Fibroblast of the aortic adventitia (primary cell): ENCODE results near the gene LHPP. TPM values are rescaled to one million over a fixed set of nuclear protein-coding genes. Genes with fewer than 3 reads are reported as not detected.
"Not testable (repeated sequence)": the region's sequence is repeated elsewhere in the genome, so short reads cannot be mapped to it uniquely, and the experiment has no call there.

ENCODE experiments used
- DNase-seq: peaks from one replicate; pipeline ENCODE4 v3.0.0-alpha.2; 2010; ENCODE audit warnings: low read depth
- H3K4me3 ChIP-seq: 2 replicates; pipeline ENCODE4 v1.5.1; 2011; ENCODE audit warnings: low read depth, mild to moderate bottlenecking, control low read depth, low read length, moderate library complexity
- CTCF ChIP-seq: IDR thresholded peaks from 2 replicates; pipeline ENCODE4 v1.5.1; 2011; ENCODE audit warnings: mild to moderate bottlenecking, low read length, control low read depth, inconsistent platforms; ENCODE audit not compliant: insufficient read depth
- total RNA-seq: library from RNA; depleted of rRNA; stranded (reverse); fragments of >200 nt; gene quantifications from 2 replicates; pipeline ENCODE4 v1.2.3, GENCODE V29; 2012; ENCODE audit warnings: low replicate concordance

LHPP gene
- total RNA-seq, 1 donor: 12.5 TPM

GRCh38 chr10:124545351-124546054 lies 83.9 kb downstream of the LHPP start:
- TF ChIP-seq CTCF: no peak
- H3K4me3 ChIP-seq: no peak overlapping the region
- no peak for DNase-seq

GRCh38 chr10:124546055-124546369 lies 84.4 kb downstream of the LHPP start:
- no peak for TF ChIP-seq CTCF
- no peak for DNase-seq

GRCh38 chr10:124546957-124547646 lies 85.5 kb downstream of the LHPP start:
- no peak for TF ChIP-seq CTCF
- no peak overlapping the region for H3K4me3 ChIP-seq

More at GRCh38 chr10:124546055-124546369, 84.4 kb downstream of the LHPP start:
- H3K4me3 ChIP-seq: no peak overlapping the region

GRCh38 chr10:124547647-124548168 lies 86.1 kb downstream of the LHPP start:
- DNase-seq: peak; percentile 24
- no peak overlapping the region for H3K4me3 ChIP-seq
- no peak for TF ChIP-seq CTCF

More at GRCh38 chr10:124546957-124547646, 85.5 kb downstream of the LHPP start:
- no peak for DNase-seq

- not testable (repeated sequence) for H3K4me3 ChIP-seq, DNase-seq
Measured at GRCh38 chr10:124549171-124549570, 87.5 kb downstream of the LHPP start.

- no peak for TF ChIP-seq CTCF
- H3K4me3 ChIP-seq: no peak overlapping the region
- DNase-seq: no peak
Measured at GRCh38 chr10:124550293-124551034, 88.8 kb downstream of the LHPP start.

- no peak for TF ChIP-seq CTCF
- DNase-seq: no peak
Measured at GRCh38 chr10:124551097-124551496, 89.5 kb downstream of the LHPP start.

More at GRCh38 chr10:124551097-124551496, 89.5 kb downstream of the LHPP start:
- H3K4me3 ChIP-seq: no peak overlapping the region
